Heart left ventricle (tissue), 16 donors: Measurements from ENCODE around the gene LITAFD. TPM values are rescaled to one million over a fixed set of nuclear protein-coding genes. Genes with fewer than 3 reads are reported as not detected.

Experiments used
- ATAC-seq, 4 donors: fragments of 200-7000 bp; cut with Tn5 transposase; one replicate each; pipeline ENCODE4 v1.9.1; 2020 to 2022; ENCODE audit warnings: moderate library complexity in 4 of 4, mild to moderate bottlenecking in 3 of 4, moderate number of reproducible peaks in 1 of 4
- DNase-seq, 5 donors: peaks; one replicate each; pipeline ENCODE4 v3.0.0-alpha.2; 2020
- H3K27ac ChIP-seq, 12 donors: fragments of 200-600 bp; sonication (generic) in 4 of 12; one replicate each; pipeline versions ENCODE4 v1.5.0 to v1.8.0; 2016 to 2022; ENCODE audit warnings: mild to moderate bottlenecking in 2 of 12
- H3K27me3 ChIP-seq, 9 donors: fragments of 200-600 bp; sonication (generic) in 2 of 9; one replicate each; pipeline versions ENCODE4 v1.5.1 to v1.8.0; 2016 to 2022; ENCODE audit warnings: mild to moderate bottlenecking in 3 of 9
- H3K36me3 ChIP-seq, 9 donors: fragments of 200-600 bp; sonication (generic) in 2 of 9; one replicate each; pipeline versions ENCODE4 v1.5.0 to v1.8.0; 2018 to 2022; ENCODE audit warnings: mild to moderate bottlenecking in 2 of 9
- H3K4me1 ChIP-seq, 12 donors: fragments of 200-600 bp; sonication (generic) in 4 of 12; one replicate each; pipeline versions ENCODE4 v1.5.0 to v1.8.0; 2016 to 2022; ENCODE audit warnings: mild to moderate bottlenecking in 3 of 12
- H3K4me3 ChIP-seq, 12 donors: fragments of 200-600 bp; sonication (generic) in 4 of 12; one replicate each; pipeline versions ENCODE4 v1.5.0 to v1.8.0; 2017 to 2022; ENCODE audit warnings: mild to moderate bottlenecking in 9 of 12, moderate library complexity in 4 of 12
- H3K9me3 ChIP-seq, 12 donors: fragments of 200-600 bp; sonication (generic) in 4 of 12; one replicate each; pipeline versions ENCODE4 v1.5.0 to v1.8.0; 2016 to 2022; ENCODE audit warnings: mild to moderate bottlenecking in 1 of 12
- CTCF ChIP-seq, 12 donors: fragments of 200-600 bp; sonication (generic) in 4 of 12; IDR thresholded peaks; one replicate each; pipeline versions ENCODE4 v1.5.0 to v1.8.0; 2018 to 2022; ENCODE audit warnings: antibody characterized with exemption in 12 of 12, mild to moderate bottlenecking in 5 of 12
- POLR2A ChIP-seq, 2 donors: fragments of 450-650 bp; IDR thresholded peaks; one replicate each; pipeline ENCODE4 v1.6.1; 2017; ENCODE audit warnings: antibody characterized with exemption in 2 of 2, mild to moderate bottlenecking in 2 of 2, moderate library complexity in 2 of 2
- WGBS, 4 donors: extraction: QIAGEN DNeasy Blood & Tissue Kit in 2 of 4; methylation state at CpG; one replicate each; pipeline versions ENCODE4 v1.1.5 to v1.1.7; 2013 to 2018; 5-methylcytosine and 5-hydroxymethylcytosine counted together
- intact Hi-C, 10 donors: fragments of 100-400 bp; cut with DNase I; formaldehyde crosslinking; loops; one replicate each; pipeline versions ENCODE4 v1.11.1 to v1.14.2; 2022
- polyA plus RNA-seq, 2 donors: library from polyadenylated mRNA; stranded (reverse); fragments of 200-250 nt; gene quantifications; one replicate each; pipeline ENCODE4 v1.2.3, GENCODE V29; 2013
- total RNA-seq, 9 donors: library from RNA; depleted of rRNA in 2 of 9; stranded (reverse); fragments of >200 nt in 2 of 9; fragmentation: NEBNext Ultra II Directional in 3 of 9; extraction: Animal tissue kit (Norgen Biotek cat#: 25700) in 3 of 9; gene quantifications; one replicate each; pipeline versions ENCODE4 v1.1.0 to v1.2.4, GENCODE V29; 2016 to 2023
- donor health status: ischemic (EF 13 %, LVEDD 7.1; RV severe dilation, severe dysfunction).
- donor health status: healthy with polysubstance abuse.
- donor health status: DM: no; HTN: yes; CAD: no.
- donor health status: DM: no; HTN: no; CAD: no.
- donor health status: ischemic (EF 25% LVEDD 6.9; RV normal size, moderate dysfunction).
- donor health status: ischemic (EF 25% LVEDD 5.7; RV mildly dilated, moderate dysfunction).
- donor health status: healthy.
- donor health status: DM: yes; HTN: yes; CAD: no.
- donor health status: ischemic (EF 35%, LVEDD 5.7; RV mildly dilated, moderate dysfunction).
- donor health status: nonischemic (EF 11% LVEDD 7.7; RV severe dilation, severe dysfunction).
- donor health status: DM: yes; HTN: yes; CAD: no.
- donor health status: PGD.
- donor health status: ischemic (EF 29% LVEDD 5.4; RV normal size, mild dysfunction).
- donor health status: nonischemic (EF 23%, LVEDD 6.1; RV moderate dilation, normal function).

Gene LITAFD
- total and polyA plus RNA-seq, 11 donors = not detected

- no peak overlapping the region for H3K27ac ChIP-seq
- no peak for DNase-seq
- H3K9me3 ChIP-seq = no peaks in the 10 kb centered on the region
- no peak overlapping the region for H3K4me3 ChIP-seq
- H3K27me3 ChIP-seq = no peaks in the 10 kb centered on the region
- TF ChIP-seq CTCF (IDR thresholded peaks at IDR 0.05) = no peak
- no peak for TF ChIP-seq POLR2A (IDR thresholded peaks at IDR 0.05)
- peaks cover 0 to 15% (median 10%) of the 10 kb centered on the region in 12 donors for H3K4me1 ChIP-seq
- intact Hi-C loops = loop anchor here in 2 of 10 donors (5.0 to 10.0 kb wide), 2 partner anchors 41 to 83 kb away; partner anchors contain the start of gene USP7 (in 1 of the 2)
- WGBS, 4 donors = 87 to 95% (median 94%) methylated on average over 10 of the region's 10 CpGs
- peaks cover 0 to 78% (median 69%) of the 10 kb centered on the region in 9 donors for H3K36me3 ChIP-seq
- no peak for ATAC-seq
These were observed 39.3 kb downstream of the LITAFD start for GRCh38 chr16:8921347-8921984.

- Histone ChIP-seq H3K27me3 (no peaks in the 10 kb centered on the region), H3K27ac (no peak overlapping the region), H3K4me1 (peaks cover 0 to 19% (median 13%) of the 10 kb centered on the region in 12 donors), H3K9me3 (no peaks in the 10 kb centered on the region), H3K36me3 (peaks cover 0 to 78% (median 59%) of the 10 kb centered on the region in 9 donors), H3K4me3 (no peak overlapping the region)
- DNase-seq (no peak), ATAC-seq (no peak)
- TF ChIP-seq CTCF (IDR thresholded peaks at IDR 0.05) = no peak
- TF ChIP-seq POLR2A (IDR thresholded peaks at IDR 0.05) = no peak
- 80 to 87% (median 82%) methylated on average over 11 of the region's 11 CpGs for WGBS, 4 donors
- intact Hi-C loops = loop anchor here in 2 of 10 donors (5.0 to 10.0 kb wide), 2 partner anchors 39 to 82 kb away; partner anchors contain the start of gene USP7 (in 1 of the 2)
These were observed 41.0 kb downstream of the LITAFD start for GRCh38 chr16:8923199-8923598.

- H3K4me3 ChIP-seq = no peak overlapping the region
- H3K27me3 ChIP-seq = no peaks in the 10 kb centered on the region
- H3K9me3 ChIP-seq = no peaks in the 10 kb centered on the region
- intact Hi-C loops = loop anchor here in 2 of 10 donors (5.0 to 10.0 kb wide), 2 partner anchors 38 to 81 kb away; partner anchors contain the start of gene USP7 (in 1 of the 2)
- peak; percentile 49 to 87 (median 85) for ATAC-seq
- peaks cover 0 to 26% (median 14%) of the 10 kb centered on the region in 12 donors for H3K4me1 ChIP-seq
- no peak for TF ChIP-seq POLR2A (IDR thresholded peaks at IDR 0.05)
- no peak for TF ChIP-seq CTCF (IDR thresholded peaks at IDR 0.05)
- peaks cover 0 to 78% (median 59%) of the 10 kb centered on the region in 9 donors for H3K36me3 ChIP-seq
- WGBS, 4 donors = 55 to 69% (median 61%) methylated on average over 4 of the region's 4 CpGs
- H3K27ac ChIP-seq = no peak overlapping the region
- DNase-seq = peak in 4 of 5 donors; percentile 25 to 72 (median 58)
These were observed 42.1 kb downstream of the LITAFD start for GRCh38 chr16:8924214-8924613.

- no peak for DNase-seq
- WGBS, 4 donors = 94 to 98% (median 95%) methylated on average over 7 of the region's 7 CpGs
- no peak overlapping the region for H3K27ac ChIP-seq
- H3K36me3 ChIP-seq = peaks cover 0 to 75% (median 56%) of the 10 kb centered on the region in 9 donors
- TF ChIP-seq CTCF (IDR thresholded peaks at IDR 0.05) = no peak
- no peak for TF ChIP-seq POLR2A (IDR thresholded peaks at IDR 0.05)
- H3K27me3 ChIP-seq = no peaks in the 10 kb centered on the region
- no peaks in the 10 kb centered on the region for H3K9me3 ChIP-seq
- no peak overlapping the region for H3K4me3 ChIP-seq
- H3K4me1 ChIP-seq = peaks cover 0 to 29% (median 14%) of the 10 kb centered on the region in 12 donors
- intact Hi-C loops = loop anchor here in 2 of 10 donors (5.0 to 10.0 kb wide), 2 partner anchors 37 to 79 kb away; partner anchors contain the start of gene USP7 (in 1 of the 2)
- no peak for ATAC-seq
These were observed 43.3 kb downstream of the LITAFD start for GRCh38 chr16:8925455-8925854.
